Common myeloid progenitor, CD34-positive (primary cell): Measurements from ENCODE around the gene TNFSF8.

Experiments
- CTCF ChIA-PET: fragments of 350-600 bp; sonication (Branson Sonifier 250); formaldehyde crosslinking; loops from one replicate; lab custom pipeline; 2021; ENCODE audit warnings: antibody characterized with exemption; lab: Charles Lee
- POLR2A ChIA-PET: fragments of 350-600 bp; sonication (Branson Sonifier 250); formaldehyde crosslinking; loops from one replicate; lab custom pipeline; 2021; ENCODE audit warnings: antibody characterized with exemption; lab: Charles Lee
- DNase-seq, 3 donors: peaks; one replicate each; pipeline versions ENCODE4 v3.0.0 to v3.0.0-alpha.2; 2013
- H3K27ac ChIP-seq, 2 experiments: 1 replicate in 1 of 2; 2 replicates in 1 of 2; pipeline ENCODE4 v1.7.0; 2013; ENCODE audit warnings: inconsistent platforms in 2 of 2, low read length in 2 of 2, mild to moderate bottlenecking in 2 of 2, low read depth in 1 of 2, moderate library complexity in 1 of 2; ENCODE audit not compliant: severe bottlenecking in 2 of 2, insufficient read depth in 1 of 2, poor library complexity in 1 of 2
- H3K27me3 ChIP-seq, 5 experiments: replicated peaks in 2 of 5; 1 replicate in 3 of 5; 2 replicates in 2 of 5; pipeline versions ENCODE4 v1.6.1 to v1.7.0; 2013; ENCODE audit warnings: low read length in 4 of 5, mild to moderate bottlenecking in 2 of 5, moderate library complexity in 2 of 5, inconsistent platforms in 1 of 5; ENCODE audit not compliant: insufficient read depth in 5 of 5, control insufficient read depth in 4 of 5
- H3K36me3 ChIP-seq, 4 experiments: 1 replicate in 2 of 4; 2 replicates in 2 of 4; pipeline versions ENCODE4 v1.6.1 to v1.7.0; 2013; ENCODE audit warnings: low read length in 3 of 4, control low read depth in 1 of 4, mild to moderate bottlenecking in 1 of 4; ENCODE audit not compliant: control insufficient read depth in 4 of 4, insufficient read depth in 4 of 4
- H3K4me1 ChIP-seq, 4 experiments: 1 replicate in 3 of 4; 2 replicates in 1 of 4; pipeline versions ENCODE4 v1.6.1 to v1.7.1; 2013; ENCODE audit warnings: low read length in 3 of 4, mild to moderate bottlenecking in 3 of 4, control low read depth in 1 of 4, inconsistent platforms in 1 of 4, moderate library complexity in 1 of 4; ENCODE audit not compliant: control insufficient read depth in 4 of 4, insufficient read depth in 4 of 4; ENCODE audit errors: control extremely low read depth in 1 of 4
- H3K4me3 ChIP-seq, 7 experiments: 1 replicate in 4 of 7; 2 replicates in 3 of 7; pipeline versions ENCODE4 v1.5.1 to v1.7.0; 2013; ENCODE audit warnings: mild to moderate bottlenecking in 7 of 7, low read length in 6 of 7, moderate library complexity in 6 of 7, inconsistent platforms in 2 of 7, low read depth in 2 of 7, control low read depth in 1 of 7; ENCODE audit not compliant: insufficient read depth in 4 of 7, control insufficient read depth in 1 of 7; ENCODE audit errors: extremely low read depth in 1 of 7
- H3K9me3 ChIP-seq, 5 experiments: 1 replicate in 4 of 5; 2 replicates in 1 of 5; pipeline versions ENCODE4 v1.6.1 to v1.7.1; 2013; ENCODE audit warnings: low read length in 4 of 5, mild to moderate bottlenecking in 2 of 5, inconsistent platforms in 1 of 5, low read depth in 1 of 5, moderate library complexity in 1 of 5; ENCODE audit not compliant: control insufficient read depth in 4 of 5, insufficient read depth in 2 of 5; ENCODE audit errors: control extremely low read depth in 1 of 5
- WGBS: methylation state at CpG from one replicate; pipeline ENCODE4 v1.1.5; 2013; ENCODE audit not compliant: insufficient coverage; 5-methylcytosine and 5-hydroxymethylcytosine counted together

Gene TNFSF8

GRCh38 chr9:114921171-114921570 lies 9.2 kb downstream of the TNFSF8 start:
- Histone ChIP-seq H3K4me3 (no peak overlapping the region), H3K27me3 (no peaks in the 10 kb centered on the region), H3K27ac (no peak overlapping the region), H3K4me1 (peaks cover 0 to 20% (median 6%) of the 10 kb centered on the region in 4 experiments), H3K36me3 (peaks cover 0 to 19% (median 6%) of the 10 kb centered on the region in 4 experiments), H3K9me3 (no peaks in the 10 kb centered on the region)
- WGBS, result no CpG with 5 or more reads among the region's 1 CpG
- CTCF ChIA-PET, result interaction anchor here (0.7 to 6.6 kb wide), 11 partner anchors 8 to 104 kb away, joined by 3 to 35 read pairs (median 5); partner anchors contain the start of gene TNFSF8
- POLR2A ChIA-PET, result interaction anchor here (1.2 kb wide), 1 partner anchor 8 kb away, joined by 4 read pairs; no protein-coding TSS in a partner anchor
- DNase-seq, result no peak

GRCh38 chr9:114919611-114920010 lies 10.8 kb downstream of the TNFSF8 start:
- Histone ChIP-seq H3K27me3 (no peaks in the 10 kb centered on the region), H3K4me3 (no peak overlapping the region), H3K4me1 (peaks cover under 1 to 27% (median 10%) of the 10 kb centered on the region in 4 experiments), H3K9me3 (no peaks in the 10 kb centered on the region), H3K27ac (no peak overlapping the region), H3K36me3 (peaks cover 0 to 20% (median 6%) of the 10 kb centered on the region in 4 experiments)
- DNase-seq, result no peak
- WGBS, result 100% methylated on average over 1 of the region's 4 CpGs
- POLR2A ChIA-PET, result no interaction called here
- CTCF ChIA-PET, result interaction anchor here (0.9 to 6.6 kb wide), 5 partner anchors 10 to 27 kb away, joined by 3 to 35 read pairs (median 11); partner anchors contain the start of gene TNFSF8

GRCh38 chr9:114916481-114916880 lies 13.9 kb downstream of the TNFSF8 start:
- WGBS, result 100% methylated on average over 5 of the region's 7 CpGs
- no peaks in the 10 kb centered on the region for H3K27me3 ChIP-seq
- H3K27ac ChIP-seq, result no peak overlapping the region
- H3K36me3 ChIP-seq, result peaks cover 0 to 33% (median 6%) of the 10 kb centered on the region in 4 experiments
- ChIA-PET POLR2A (interaction anchor here (0.6 kb wide), 1 partner anchor 1237 kb away, joined by 3 read pairs; the partner anchor contains the start of gene PAPPA), CTCF (interaction anchor here (1.6 to 1.8 kb wide), 2 partner anchors 9 to 12 kb away, joined by 4 to 6 read pairs; no protein-coding TSS in a partner anchor)
- no peak overlapping the region for H3K4me3 ChIP-seq
- H3K4me1 ChIP-seq, result peaks cover 2 to 25% (median 9%) of the 10 kb centered on the region in 4 experiments
- DNase-seq, result no peak
- no peaks in the 10 kb centered on the region for H3K9me3 ChIP-seq

- WGBS, result 100% methylated on average over 1 of the region's 1 CpG
- peaks cover 0 to 44% (median 6%) of the 10 kb centered on the region in 4 experiments for H3K36me3 ChIP-seq
- DNase-seq, result no peak
- POLR2A ChIA-PET, result interaction anchor here (0.6 to 1.3 kb wide), 2 partner anchors 16 to 174 kb away, joined by 3 to 4 read pairs; partner anchors contain the start of gene TNFSF8
- no peak overlapping the region for H3K27ac ChIP-seq
- H3K4me1 ChIP-seq, result peaks cover 2 to 19% (median 8%) of the 10 kb centered on the region in 4 experiments
- H3K4me3 ChIP-seq, result no peak overlapping the region
- CTCF ChIA-PET, result interaction anchor here (0.8 to 3.9 kb wide), 14 partner anchors 14 to 236 kb away, joined by 3 to 19 read pairs (median 4); partner anchors contain the start of gene TNFSF8
- H3K9me3 ChIP-seq, result no peaks in the 10 kb centered on the region
- no peaks in the 10 kb centered on the region for H3K27me3 ChIP-seq
These were observed 16.3 kb downstream of the TNFSF8 start for GRCh38 chr9:114914139-114914538.

- POLR2A ChIA-PET, result interaction anchor here (0.6 kb wide), 2 partner anchors 15 to 17 kb away, joined by 3 read pairs; partner anchors contain the start of gene TNFSF8
- no peak overlapping the region for H3K4me3 ChIP-seq
- H3K36me3 ChIP-seq, result peaks cover 0 to 44% (median 6%) of the 10 kb centered on the region in 4 experiments
- no peak for DNase-seq
- CTCF ChIA-PET, result interaction anchor here (0.8 to 3.9 kb wide), 13 partner anchors 8 to 236 kb away, joined by 3 to 19 read pairs (median 4); no protein-coding TSS in a partner anchor
- no peaks in the 10 kb centered on the region for H3K9me3 ChIP-seq
- 100% methylated on average over 4 of the region's 4 CpGs for WGBS
- no peak overlapping the region for H3K27ac ChIP-seq
- peaks cover 2 to 23% (median 10%) of the 10 kb centered on the region in 4 experiments for H3K4me1 ChIP-seq
- H3K27me3 ChIP-seq, result no peaks in the 10 kb centered on the region
These were observed 16.7 kb downstream of the TNFSF8 start for GRCh38 chr9:114913656-114914055.

GRCh38 chr9:114913217-114913616 lies 17.2 kb downstream of the TNFSF8 start:
- Histone ChIP-seq H3K27ac (no peak overlapping the region), H3K9me3 (no peaks in the 10 kb centered on the region), H3K4me3 (no peak overlapping the region), H3K4me1 (peaks cover 2 to 27% (median 12%) of the 10 kb centered on the region in 4 experiments), H3K36me3 (peaks cover 0 to 44% (median 6%) of the 10 kb centered on the region in 4 experiments), H3K27me3 (no peaks in the 10 kb centered on the region)
- 80% methylated on average over 4 of the region's 5 CpGs for WGBS
- ChIA-PET CTCF (interaction anchor here (0.8 to 3.9 kb wide), 11 partner anchors 9 to 234 kb away, joined by 3 to 19 read pairs (median 4); no protein-coding TSS in a partner anchor), POLR2A (interaction anchor here (0.6 kb wide), 1 partner anchor 16 kb away, joined by 3 read pairs; no protein-coding TSS in a partner anchor)
- no peak for DNase-seq
